Posterior vena cava (tissue), 2 donors: Measurements from ENCODE around the gene TBC1D1. TPM values are rescaled to one million over a fixed set of nuclear protein-coding genes. Genes with fewer than 3 reads are reported as not detected.

ENCODE experiments used
- DNase-seq: peaks from one replicate; pipeline ENCODE4 v3.0.0-alpha.2; 2020; ENCODE audit warnings: low spot score
- intact Hi-C, 2 donors: fragments of 100-400 bp; cut with DNase I; formaldehyde crosslinking; loops; one replicate each; pipeline versions ENCODE4 v1.14.1 to v1.14.2; 2022 to 2023
- total RNA-seq, 2 donors: library from RNA; stranded (reverse); fragmentation: NEBNext Ultra II Directional; extraction: Animal tissue kit (Norgen Biotek cat#: 25700); gene quantifications; one replicate each; pipeline ENCODE4 v1.2.1, GENCODE V29; 2021
- donor health status: DM: yes; HTN: yes; CAD: no.
- donor health status: DM: yes; HTN: yes; CAD: no.

The TBC1D1 gene
- total RNA-seq, 2 donors from 2014 or later = 94.7 to 152 TPM

DNA sequence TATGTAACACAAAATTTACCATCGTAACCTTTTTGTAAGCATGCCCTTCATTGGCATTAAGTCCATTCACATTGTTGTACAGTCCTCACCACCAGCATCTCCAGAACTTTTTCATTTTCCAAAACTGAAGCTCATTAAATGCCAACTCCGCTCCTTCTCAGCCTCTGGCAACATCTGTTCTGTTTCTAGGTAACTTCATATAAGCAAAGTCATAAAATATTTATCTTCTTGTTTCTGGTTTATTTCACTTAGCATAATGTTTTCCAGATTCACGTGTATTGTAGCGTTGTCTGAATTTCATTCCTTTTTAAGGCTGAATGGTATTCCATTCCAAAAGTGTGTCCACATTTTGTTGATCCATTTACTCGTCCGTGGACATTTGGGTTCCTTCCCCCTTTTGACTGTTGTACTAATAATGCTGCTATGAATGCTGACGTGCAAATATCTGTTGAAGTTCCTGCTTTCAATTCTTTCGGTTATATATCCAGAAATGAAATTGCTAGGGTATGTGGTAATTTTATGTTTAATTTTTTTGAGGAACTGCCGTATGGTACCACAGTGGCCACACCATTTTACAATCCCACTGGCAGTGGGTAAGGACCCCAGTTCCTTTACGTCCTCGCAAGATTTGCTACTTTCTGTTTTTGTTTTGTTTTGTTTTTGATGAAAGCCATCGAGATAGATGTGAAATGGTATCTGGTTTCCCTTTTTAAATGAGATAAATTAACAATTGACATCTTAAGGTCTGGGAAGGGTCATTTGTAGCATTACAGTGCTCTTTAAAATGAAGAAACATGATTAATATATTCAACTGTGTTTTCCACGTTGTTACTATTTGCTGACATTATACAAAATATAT is 132.7 kb downstream of the TBC1D1 start:
- intact Hi-C loops = no loop called here
- no peak for DNase-seq

DNA sequence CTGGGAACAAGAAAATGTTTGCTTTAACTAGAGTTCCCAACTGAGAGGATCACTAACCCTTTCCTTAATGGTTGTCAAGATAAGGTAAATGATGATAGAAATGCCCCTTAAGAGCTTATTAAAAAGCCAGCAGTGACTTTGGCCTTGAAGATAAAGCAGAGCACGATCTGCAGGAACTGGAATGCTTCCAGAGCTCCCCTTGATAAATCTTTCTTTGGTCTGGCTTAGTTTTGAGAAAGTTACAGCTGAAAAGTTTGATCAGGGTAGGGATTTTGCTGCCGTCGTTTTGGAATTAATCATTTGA is 133.3 kb downstream of the TBC1D1 start:
- intact Hi-C loops = no loop called here
- DNase-seq = no peak

DNA sequence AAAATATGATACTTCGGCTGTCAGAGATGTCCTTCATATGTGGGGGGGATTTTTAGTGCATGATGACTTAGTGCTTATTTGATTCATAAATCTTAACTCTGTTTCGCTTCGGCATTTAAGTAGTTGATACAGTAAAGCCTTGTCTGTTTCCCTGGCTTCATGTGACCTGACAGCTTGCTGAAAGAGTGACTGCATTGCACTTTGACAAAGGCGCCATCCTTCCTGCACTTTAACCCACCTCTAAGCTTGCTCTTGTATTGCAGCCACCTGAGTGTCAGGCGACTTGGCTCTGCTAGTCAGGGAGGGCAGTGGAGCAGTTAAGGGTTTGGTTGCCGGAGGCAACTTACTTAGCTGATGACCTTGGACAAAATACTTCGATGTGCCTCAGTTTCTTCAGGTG is 134.8 kb downstream of the TBC1D1 start:
- intact Hi-C loops = no loop called here
- no peak for DNase-seq

DNA sequence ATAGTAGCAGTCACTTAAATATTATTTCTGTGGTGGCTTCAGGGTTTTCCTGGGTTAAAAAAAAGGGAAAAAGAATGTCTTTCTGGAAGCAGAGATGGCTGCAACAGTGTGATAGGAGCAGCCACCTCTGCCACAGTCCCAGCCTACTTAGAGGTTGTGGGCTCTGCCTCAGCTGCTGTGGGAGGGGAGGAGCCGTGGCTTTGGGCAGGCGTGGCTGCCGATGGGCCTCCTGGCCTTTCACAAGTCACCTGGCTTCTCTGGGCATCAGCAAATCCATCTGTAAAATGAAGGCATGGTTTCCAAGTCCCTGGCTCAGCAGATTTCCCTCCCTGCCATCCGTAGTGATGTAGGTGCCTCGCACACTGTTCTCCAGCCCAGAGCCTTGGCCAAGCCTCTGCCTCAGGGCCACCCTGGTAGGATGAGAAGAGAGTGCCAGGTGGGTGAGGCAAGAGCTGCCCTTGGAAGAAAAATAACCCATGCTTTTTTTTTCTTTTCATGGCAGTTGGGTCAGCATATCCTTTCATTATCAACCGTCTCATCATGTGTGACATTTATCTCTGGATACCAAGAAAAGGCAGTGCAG is 135.4 kb downstream of the TBC1D1 start:
- no peak for DNase-seq
- intact Hi-C loops = no loop called here

DNA sequence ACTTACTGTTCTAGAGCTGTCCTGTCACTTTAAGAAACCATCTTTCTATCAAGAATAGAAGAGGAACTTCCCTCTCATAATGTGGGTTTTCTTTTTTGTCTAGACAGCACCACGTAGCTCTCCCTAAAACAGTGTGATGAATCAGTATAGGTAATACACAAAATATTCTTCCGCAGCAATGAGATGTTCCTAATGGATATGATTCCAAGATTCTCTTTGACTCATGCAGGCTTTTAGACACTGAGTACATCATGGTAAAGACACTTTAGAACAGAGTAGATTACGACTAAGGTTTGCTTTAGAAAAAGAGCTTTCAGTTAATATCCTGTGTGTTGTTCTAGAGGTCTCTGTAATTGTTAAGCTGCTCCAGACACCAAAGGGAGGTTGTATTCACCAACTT is 139.1 kb downstream of the TBC1D1 start:
- DNase-seq = no peak
- intact Hi-C loops = loop anchor here (1.0 to 10.0 kb wide), 2 partner anchors 223 to 425 kb away; no protein-coding TSS in a partner anchor

DNA sequence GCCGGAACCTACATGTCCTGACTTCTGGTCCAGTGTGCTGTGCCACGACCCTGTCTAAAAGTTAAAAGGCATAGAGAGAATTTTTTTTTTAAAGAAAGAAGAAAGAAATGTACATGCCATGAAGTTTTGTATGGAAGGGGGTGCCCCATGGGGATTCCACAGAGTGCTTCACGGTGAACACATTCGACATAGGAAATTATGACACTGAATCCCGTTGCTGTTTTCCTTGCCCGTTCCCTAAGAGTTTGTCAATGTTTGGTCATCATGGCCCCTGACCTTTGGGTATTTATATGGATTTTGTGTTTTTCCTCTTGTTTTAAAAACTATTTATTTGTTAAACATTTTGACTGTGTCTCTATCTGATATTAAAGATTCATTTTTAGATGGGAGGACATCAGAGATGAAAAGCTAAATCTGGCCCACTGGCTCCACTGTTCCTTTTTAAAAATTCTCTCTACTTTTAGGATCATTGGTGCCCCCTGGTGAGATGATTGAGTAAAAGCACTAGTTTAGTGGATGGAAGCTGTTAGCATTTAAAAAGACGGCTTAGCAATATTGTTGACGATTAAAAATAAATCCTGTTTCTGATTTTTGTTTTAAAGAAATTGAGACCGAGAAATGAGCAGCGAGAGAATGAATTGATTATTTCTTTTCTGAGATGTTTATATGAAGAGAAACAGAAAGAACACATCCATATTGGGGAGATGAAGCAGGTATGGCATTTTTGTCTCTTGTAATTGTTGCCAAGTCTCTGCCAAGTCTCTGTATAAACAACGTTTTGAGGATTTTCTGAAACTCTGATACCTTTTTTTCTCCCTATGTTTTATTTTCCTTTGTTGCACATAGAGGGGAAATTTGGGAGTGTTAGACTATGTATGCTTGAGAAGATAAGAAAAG is 144.3 kb downstream of the TBC1D1 start:
- intact Hi-C loops = loop anchor here in 1 of 2 donors (5.0 to 10.0 kb wide), 2 partner anchors 233 to 430 kb away; no protein-coding TSS in a partner anchor
- no peak for DNase-seq

DNA sequence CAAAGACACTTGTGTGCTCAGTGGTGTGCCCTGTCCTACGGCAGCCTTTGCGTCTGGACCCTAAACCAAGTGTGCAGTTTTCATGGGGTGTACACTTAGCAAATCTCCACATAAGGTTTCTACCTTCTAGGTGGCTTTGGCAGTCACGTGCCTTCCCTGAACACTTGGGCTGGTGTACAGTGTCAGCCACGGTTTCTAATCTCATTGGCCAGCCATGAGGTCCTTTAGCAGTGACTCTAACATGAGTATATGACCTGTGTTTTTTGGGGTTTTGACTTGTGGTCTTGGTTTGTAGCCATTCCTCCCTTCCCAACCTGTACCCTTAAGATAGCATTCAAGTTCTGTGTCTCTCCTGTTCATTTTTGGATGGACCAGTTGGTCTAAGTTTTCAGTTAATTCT is 145.7 kb downstream of the TBC1D1 start:
- DNase-seq = no peak
- intact Hi-C loops = loop anchor here in 1 of 2 donors (5.0 to 10.0 kb wide), 2 partner anchors 234 to 432 kb away; no protein-coding TSS in a partner anchor

DNA sequence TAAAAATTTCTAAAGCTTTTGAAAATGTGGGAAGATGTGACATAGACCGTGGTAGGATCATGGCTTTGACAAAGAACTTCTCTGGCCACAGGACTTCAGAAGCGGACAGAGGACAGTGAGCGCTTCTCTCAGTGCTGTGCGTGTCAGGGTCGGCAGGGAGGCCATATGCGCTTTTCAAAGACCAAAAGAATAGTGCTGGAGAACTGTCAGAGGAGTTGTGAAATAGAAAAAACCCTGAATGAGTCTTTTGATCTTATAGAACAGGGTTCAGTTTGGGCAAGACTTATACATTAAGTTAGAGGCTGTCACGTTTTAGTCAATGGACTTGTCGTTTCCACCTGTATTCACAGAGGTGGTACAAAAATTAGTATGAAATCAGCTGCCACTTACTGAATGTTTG is 146.7 kb downstream of the TBC1D1 start:
- intact Hi-C loops = loop anchor here in 1 of 2 donors (5.0 to 10.0 kb wide), 2 partner anchors 235 to 433 kb away; no protein-coding TSS in a partner anchor

DNA sequence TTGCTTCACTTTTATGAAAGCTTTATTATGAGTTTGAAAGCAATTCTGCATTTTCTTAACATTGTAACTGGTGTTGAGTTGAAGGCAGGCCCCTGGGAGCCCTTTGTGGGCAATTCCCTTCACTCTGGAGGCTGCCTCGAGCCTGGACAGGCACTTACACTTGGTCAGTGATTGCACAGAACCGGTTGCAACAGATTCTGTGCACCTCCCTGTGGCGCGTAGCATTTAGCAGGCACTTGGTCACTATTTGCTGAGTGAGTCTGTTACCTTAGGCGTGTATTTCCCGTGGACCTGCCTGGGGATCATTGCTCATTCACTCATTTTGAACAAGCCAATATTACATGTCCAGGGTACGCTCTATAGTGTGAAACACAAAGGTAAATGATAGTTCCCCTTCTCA is 149.7 kb downstream of the TBC1D1 start:
- no peak for DNase-seq
- intact Hi-C loops = no loop called here

More for the DNA sequence above, 146.7 kb downstream of the TBC1D1 start:
- no peak for DNase-seq

DNA sequence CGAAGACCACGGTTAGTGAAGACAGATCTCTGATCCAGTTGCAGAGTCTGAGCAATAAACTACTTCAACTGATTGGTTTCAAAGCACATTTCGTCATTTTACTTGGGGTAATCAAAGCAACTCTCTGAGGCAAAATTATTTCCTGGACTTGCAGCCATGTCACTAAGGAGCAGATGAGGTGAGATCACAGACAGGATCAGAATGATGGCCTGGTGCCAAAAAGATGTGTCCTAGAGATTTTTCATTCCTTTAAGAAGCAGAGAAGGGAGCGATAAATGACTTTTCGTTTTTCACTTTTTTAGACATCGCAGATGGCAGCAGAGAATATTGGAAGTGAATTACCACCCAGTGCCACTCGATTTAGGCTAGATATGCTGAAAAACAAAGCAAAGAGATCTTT is 153.2 kb downstream of the TBC1D1 start:
- DNase-seq = no peak
- intact Hi-C loops = no loop called here

DNA sequence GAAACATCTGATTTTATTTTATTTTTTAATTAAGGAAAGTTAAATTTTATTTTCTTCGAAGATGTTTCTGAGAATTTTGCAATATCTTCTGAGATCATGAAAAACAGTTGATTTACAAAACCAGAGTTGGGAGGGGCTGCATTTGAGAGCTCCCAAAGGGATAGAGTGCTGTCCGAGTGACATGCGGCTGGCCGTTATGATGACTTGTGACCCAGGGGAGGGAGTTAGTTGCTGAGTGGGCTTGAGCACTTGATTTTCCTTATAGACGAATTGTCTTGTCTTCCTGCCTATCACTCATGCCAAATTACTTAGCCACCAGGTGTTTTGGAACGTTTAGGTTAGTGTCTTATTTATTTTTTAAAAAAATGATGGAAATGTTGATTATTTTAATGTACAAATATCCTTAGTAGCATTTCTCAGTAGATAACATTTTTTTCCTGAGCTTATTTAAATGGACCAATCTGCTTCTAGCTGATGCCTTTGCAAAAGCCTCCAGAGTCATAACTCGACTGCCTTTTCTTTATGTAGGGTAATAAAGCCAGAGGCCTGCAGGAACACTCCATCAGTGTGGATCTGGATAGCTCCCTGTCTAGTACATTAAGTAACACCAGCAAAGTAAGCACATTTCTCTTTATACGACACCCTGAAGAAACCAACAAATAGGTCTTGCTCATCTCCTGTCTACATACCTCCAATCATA is 154.6 kb downstream of the TBC1D1 start:
- intact Hi-C loops = no loop called here
- no peak for DNase-seq

DNA sequence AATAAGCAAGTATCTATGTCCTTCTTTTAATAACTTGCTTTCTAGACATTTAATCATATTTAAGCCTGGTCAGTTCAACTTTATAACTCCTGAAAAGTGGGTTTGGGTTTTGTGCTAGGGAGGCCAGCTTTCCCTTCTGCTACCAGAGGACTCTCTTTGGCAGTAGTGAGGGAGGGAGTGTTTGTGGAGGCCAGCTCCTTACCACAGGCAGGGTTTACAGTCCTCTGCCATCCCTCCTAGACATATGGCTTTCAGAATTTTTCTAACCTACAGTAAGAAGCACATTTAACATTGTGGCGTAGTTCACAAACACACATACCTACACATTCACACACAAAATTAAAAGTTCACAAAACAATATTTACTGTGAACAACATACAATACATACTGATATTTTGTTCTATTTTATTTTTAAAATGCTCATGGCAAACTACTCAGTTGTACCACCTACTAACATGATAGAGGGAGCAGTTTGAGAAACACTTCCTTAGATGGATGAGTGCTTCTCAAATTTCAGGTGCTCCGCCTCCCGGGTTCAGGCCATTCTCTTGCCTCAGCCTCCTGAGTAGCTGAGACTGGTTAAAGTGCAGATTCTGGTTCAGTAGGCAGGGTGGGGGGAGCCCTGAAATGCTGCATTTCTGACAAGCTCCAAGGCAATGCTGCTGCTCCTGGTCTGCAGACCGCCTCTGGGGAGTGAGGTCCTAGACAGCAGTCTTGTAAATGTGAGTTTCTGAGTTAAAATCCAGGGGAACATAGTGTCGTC is 156.0 kb downstream of the TBC1D1 start:
- DNase-seq = no peak
- intact Hi-C loops = no loop called here

DNA sequence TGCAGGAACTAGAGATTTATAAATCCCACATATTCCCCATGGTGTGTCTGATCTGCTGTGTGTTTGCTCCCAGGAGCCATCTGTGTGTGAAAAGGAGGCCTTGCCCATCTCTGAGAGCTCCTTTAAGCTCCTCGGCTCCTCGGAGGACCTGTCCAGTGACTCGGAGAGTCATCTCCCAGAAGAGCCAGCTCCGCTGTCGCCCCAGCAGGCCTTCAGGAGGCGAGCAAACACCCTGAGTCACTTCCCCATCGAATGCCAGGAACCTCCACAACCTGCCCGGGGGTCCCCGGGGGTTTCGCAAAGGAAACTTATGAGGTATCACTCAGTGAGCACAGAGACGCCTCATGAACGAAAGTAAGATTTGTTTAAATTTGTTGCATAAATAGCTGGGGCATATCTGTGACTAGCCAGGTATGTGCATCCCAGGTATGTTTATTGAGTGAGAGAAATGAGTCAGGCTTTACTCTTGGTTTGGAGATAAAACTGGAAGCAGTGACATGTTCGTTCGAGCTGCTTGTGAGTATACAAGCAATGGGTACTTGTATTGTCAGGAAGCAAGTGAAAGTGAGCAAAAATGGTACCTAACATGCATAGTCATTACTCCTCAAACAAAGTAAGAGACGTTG is 158.8 kb downstream of the TBC1D1 start:
- intact Hi-C loops = no loop called here
- no peak for DNase-seq

DNA sequence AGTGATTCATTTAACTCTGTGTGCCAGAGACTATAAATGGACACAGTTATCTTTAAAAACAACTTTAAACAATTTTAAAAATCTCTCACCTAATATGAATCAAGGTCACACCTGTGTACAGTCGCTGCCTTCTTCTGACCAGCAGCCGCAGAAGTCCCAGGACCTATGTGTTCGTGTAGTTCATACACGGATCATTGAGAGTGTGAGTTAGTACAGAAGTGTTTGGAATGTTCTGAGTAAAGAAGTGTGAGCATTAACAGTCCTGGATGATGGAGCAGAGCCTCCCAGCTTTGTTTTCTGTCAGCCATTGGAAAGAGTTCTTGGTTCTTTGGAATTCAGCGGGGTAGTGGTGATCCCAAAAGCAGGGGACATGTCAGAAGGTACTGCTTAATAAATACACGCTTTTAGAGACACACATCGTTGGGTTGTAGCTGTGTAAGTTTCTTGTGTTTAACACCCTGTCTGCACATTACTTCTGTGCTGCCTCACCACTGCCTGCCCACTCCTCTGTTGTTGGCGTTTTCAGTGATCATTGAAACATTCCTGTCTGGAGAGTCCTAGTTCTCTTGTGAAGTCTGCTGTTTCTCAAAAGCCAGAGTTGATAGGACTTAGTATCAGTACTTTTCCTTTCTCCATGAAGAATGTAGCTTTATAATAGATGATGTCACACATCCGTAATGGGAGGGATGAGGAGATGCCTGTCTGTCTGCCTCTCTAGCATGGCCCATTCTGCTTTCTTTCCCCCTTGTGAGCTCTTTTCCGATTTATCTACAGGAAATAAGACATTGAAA is 159.9 kb downstream of the TBC1D1 start:
- intact Hi-C loops = no loop called here
- DNase-seq = no peak

DNA sequence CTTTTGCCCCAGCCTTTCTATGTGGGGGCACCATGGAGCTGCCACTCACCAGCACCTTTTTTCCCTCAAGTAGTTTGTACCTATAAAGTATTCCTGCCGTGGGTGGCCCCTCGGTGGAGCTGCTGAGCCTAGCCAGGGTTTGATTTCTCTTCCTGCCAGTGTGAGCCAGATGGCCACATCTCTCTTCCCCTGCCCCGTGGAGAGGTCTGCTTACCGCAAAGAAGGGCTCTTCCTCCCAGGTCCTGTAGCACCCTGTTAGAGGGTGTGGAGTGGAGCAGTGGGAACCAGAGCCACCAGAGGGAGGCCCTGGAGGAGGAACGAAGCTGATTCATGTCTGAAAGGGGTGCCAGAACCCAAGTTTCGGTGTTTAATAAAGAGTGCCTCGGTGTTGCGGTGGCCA is 164.7 kb downstream of the TBC1D1 start:
- DNase-seq = no peak
- intact Hi-C loops = no loop called here

DNA sequence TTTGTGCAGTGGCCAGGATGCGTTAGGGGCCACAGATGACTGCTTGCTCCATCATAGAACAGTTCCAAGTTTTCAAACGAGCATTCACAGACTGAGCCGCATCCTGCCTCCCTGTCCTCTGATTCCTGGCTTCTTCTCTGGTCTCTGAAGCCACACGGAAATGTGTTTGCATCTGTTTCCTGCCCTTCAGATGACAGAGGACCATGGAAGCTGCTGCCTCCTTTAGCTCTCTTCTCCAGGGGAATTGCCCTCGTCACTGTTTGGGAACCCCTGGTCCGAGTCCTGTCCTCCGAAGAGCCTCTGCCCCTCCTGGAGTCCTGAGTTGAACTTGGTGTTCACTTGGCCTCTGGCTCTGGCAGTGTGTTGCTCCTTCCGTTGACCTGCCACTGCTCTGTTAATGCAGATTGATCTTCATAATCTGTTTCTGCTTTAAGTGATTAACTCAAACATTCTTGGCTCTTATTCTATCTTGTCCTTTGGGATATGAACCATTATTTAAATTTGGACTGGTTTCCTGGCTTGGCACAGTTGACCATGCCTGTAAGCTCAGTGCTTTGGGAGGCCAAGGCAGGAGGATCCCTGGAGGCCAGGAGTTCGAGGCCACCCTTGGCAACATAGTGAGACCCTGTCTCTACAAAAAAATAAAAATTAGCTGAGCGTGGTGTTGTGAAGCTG is 165.3 kb downstream of the TBC1D1 start:
- intact Hi-C loops = no loop called here
- no peak for DNase-seq

DNA sequence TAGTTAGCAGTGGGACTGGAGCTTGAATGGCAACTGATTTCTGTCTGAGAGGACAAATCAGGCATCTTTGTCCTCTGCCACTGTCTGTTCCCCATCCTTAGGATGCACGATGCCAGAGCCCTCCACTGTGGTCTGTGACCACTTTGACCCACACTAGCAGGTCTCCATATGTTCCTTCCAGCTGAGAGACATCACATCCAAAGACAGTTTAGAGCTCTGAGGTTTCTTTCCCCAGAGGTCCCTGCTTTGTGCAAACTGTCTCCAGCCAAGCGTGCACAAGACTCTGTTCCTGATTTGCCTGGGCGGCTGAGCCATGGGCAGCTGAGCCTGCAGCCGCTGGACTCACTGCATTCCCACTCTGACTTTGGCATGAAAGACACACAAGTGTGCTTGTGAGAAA is 167.3 kb downstream of the TBC1D1 start:
- no peak for DNase-seq
- intact Hi-C loops = loop anchor here in 1 of 2 donors (2.0 kb wide), 1 partner anchor 443 kb away; no protein-coding TSS in a partner anchor
